GM21825 (cell line): ENCODE measurements around the gene STMN3.

Source experiments
- ATAC-seq: cut with Tn5 transposase; IDR thresholded peaks from one replicate; pipeline ENCODE4 v1.9.1; 2021; ENCODE audit warnings: mild to moderate bottlenecking, moderate library complexity; ENCODE audit not compliant: unreplicated experiment

STMN3 gene

DNA sequence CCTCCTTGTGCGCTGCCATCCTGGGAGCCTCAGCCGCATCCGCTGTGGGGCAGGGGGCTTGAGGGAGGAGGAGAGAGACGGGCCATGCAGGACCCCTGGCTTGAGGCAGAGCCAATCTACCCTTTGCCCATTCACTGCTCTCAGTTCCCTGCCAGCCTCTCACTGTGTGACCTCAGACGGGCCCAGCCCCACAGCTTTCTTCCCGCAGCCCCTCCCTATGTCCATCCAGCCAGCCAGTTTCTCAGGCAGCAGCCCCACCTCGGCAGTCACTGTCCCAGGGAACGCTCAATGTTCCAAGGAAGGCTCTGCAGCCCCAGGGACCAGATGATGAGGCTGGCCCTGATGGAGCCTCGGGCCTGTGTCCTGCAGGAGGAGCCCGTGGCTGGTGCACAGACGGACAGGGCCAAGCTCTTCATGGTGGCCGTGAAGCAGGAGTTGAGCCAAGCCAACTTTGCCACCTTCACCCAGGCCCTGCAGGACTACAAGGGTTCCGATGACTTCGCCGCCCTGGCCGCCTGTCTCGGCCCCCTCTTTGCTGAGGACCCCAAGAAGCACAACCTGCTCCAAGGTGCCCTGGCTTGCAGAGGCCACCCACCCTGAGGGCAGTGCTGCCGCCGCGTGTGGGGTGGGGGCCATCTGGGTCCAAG is 39.3 kb upstream of the STMN3 start:
- ATAC-seq, result no peak

- no peak for ATAC-seq
Measured at GRCh38 chr20:63691711-63692435, 38.6 kb upstream of the STMN3 start.

DNA sequence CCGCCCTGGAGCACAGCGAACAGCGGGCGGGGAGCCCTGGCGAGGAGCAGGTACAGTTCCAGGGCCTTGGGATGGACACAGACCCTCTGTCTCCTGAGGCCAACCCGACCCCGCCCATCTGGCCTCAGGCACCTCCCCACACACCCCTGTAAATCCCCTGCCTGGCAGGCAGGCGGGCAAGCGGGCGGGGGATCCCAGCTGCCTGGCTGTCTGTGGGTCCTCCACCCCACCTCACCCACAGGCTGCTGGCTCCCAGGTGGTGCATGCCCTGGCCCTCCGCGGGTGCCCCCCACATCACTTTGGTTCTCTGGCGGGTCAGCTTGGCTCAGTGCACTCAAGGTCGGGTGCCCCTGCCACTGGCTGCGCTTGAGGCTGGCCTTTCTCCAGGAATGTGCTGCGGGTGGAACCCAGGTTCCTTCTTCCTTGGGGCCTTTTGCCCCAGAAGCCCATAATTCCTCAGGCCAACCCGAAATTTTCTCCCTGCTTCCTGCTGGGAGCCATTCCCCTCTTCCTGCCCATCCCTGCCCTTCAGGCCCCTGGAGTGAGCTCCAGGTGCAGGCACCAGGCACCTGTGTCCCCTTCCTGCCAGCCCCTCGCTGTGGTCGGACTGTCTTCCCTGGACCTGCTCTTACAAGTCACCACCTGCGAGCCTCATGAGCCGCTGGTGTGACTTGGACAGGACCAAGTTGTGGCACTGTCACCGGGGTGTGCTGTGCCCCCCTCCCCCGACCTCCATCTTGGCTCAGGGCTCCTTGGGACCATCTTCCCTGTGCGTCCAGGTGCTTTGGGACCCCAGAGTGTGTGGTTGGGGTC is 37.9 kb upstream of the STMN3 start:
- no peak for ATAC-seq

DNA sequence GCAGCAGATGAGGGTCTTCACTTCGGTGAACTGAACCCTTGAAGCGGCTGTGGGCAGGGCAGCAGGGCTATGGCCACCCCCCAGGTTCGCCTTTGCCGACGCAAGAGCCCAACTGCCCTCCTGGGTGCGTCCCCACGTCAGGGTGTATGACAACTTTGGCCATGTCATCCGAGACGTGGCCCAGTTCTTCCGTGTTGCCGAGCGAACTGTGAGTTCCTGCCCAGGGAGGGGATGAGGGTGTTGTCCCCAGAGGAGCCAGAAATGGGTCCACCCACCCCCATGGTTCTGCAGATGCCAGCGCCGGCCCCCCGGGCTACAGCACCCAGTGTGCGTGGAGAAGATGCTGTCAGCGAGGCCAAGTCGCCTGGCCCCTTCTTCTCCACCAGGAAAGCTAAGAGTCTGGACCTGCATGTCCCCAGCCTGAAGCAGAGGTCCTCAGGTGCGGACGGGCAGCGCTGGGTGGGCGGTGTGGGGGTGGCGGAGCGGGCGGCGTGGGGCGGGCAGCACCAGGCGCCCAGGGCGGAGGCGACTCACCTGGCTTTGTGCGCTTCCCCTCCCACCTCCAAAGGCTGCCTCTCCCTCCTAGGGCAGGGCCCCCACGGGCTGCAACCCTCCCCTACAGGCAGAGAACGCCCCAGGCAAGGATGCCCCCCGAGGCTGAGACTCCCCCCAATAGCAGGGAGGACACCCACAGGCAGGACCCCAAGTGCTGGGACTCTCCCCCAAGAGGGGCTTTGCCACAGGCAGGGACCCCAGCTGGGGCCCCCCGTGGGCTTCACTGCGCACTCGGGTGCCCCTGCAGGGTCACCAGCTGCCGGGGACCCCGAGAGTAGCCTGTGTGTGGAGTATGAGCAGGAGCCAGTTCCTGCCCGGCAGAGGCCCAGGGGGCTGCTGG is 37.0 kb upstream of the STMN3 start:
- ATAC-seq, result no peak

DNA sequence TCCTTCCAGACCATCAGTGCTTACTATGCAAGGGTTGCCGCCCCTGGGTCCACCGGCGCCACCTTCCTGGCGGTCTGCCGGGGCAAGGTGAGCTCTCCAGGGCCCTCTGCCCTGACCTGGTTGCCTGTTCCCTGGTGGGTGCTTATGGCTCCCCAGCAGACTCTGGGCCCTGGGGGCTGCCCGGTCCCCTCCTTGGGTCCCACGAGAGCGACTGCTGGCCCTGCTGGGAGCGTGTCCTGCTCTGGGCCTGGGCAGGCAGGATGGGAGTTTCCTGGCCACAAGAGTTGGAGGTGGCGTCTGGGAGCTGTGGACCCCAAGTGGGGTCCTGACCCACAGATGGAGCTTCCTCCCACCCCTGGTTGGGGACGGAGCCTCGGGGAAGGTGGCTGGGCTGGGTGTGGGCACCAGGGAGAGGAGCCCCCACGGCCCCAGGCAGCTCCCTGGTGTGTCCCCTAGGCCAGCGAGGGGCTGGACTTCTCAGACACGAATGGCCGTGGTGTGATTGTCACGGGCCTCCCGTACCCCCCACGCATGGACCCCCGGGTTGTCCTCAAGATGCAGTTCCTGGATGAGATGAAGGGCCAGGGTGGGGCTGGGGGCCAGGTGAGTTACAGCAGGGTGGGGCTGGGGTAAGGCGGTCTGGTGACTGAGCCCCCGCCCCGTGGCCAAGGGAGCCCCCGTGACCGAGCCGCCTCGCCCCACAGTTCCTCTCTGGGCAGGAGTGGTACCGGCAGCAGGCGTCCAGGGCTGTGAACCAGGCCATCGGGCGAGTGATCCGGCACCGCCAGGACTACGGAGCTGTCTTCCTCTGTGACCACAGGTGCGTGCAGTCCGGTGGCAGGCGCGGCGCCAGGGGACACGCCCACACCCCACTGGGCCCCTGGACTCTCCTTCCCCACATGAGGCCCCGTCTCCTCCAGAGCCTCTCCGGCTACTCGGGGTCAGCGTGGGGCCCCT is 36.1 kb upstream of the STMN3 start:
- no peak for ATAC-seq

GRCh38 chr20:63688228-63689045 is 35.2 kb upstream of the STMN3 start:
- no peak for ATAC-seq

DNA sequence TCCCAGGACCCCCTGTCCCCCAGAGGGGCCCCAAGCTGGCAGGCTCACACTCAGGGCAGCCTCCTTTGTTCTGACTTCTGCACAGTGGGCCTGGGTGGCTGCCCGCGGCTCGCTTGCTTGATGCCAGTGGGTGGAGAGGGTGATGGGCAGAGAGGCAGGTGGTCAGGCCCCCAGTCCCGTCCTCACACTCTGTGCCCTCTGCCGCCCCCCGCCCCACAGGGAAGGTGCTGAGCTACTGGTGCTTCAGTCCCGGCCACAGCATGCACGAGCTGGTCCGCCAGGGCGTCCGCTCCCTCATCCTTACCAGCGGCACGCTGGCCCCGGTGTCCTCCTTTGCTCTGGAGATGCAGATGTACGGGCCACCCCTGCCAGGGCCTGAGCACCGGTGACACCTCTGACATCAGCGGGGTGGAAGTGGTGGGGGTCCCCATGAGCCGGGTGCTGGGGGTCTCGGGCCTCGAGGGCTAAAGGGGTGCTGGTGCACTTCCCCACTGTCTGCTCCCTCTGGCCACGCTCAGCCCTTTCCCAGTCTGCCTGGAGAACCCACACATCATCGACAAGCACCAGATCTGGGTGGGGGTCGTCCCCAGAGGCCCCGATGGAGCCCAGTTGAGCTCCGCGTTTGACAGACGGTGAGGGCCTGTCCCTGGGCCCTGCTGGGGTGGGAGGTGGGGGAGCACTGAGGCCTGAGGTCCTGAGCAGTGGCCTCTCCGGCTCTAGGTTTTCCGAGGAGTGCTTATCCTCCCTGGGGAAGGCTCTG is 34.4 kb upstream of the STMN3 start:
- no peak for ATAC-seq

- ATAC-seq, result no peak
Measured at GRCh38 chr20:63686492-63687321, 33.5 kb upstream of the STMN3 start.

- ATAC-seq, result no peak
Measured at GRCh38 chr20:63686094-63686491, 32.9 kb upstream of the STMN3 start.

DNA sequence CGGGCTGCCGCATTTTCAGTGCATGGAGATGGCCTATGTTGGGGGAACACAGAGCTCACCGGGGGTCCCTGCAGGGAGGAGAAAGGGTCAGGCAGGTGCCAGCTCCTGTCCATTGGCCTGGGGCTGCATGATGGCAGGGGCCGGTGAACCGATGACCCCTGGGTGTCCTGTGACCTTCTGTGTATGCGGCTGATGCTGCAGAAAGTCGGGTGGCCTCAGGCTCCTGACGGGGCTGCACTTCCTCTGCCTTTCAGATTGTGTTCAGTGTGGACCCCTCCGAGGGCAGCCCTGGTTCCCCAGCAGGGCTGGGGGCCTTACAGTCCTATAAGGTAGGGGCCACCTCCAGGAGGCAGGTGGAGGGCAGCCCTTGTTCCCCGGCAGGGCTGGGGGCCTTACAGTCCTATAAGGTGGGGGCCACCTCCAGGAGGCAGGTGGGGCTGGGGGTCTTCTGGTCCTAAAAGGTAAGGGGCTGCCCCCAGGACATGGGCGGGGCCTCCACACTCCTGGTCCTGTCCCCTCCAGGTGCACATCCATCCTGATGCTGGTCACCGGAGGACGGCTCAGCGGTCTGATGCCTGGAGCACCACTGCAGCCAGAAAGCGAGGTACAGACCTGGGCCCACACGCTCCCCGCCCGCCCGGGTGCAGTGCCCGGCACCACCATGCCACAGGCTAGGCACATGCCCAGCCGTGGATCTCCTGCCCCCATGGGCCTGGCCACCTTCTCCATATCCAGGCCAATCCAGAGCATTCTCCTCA is 32.2 kb upstream of the STMN3 start:
- no peak for ATAC-seq

- no peak for ATAC-seq
Measured at GRCh38 chr20:63682384-63683139, 29.3 kb upstream of the STMN3 start.

DNA sequence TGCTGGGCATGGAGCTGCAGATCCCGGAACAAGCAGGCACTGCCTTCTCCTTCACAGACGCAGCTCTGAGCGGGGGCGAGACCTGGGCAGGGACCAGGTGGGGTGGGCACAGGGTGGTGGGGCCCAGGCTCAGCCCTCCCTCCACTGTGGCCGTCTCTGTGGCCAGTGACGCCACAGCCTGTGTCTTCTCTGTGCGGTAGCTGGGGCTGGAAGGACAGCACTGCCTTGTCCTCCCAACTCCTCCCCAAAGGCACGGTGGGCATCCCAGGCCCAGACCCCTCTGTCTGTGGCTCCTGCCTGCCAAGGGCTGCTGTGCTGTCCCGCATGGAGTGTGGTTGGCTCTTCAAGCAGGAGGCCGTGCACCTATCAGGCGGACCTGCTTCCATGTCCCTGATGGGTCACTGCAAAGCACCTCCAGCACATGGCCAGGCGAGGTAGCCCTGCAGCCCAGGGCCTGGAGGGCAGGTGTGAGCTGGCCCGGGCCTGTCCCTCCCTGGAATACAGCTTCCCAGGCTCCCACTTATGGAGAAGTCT is 28.5 kb upstream of the STMN3 start:
- no peak for ATAC-seq

- no peak for ATAC-seq
Measured at GRCh38 chr20:63680857-63681608, 27.8 kb upstream of the STMN3 start.

GRCh38 chr20:63680427-63680826 is 27.2 kb upstream of the STMN3 start:
- ATAC-seq, result no peak

GRCh38 chr20:63679799-63680305 is 26.6 kb upstream of the STMN3 start:
- ATAC-seq, result no peak
